Mammary epithelial cell (primary cell): ENCODE measurements around the gene CHRNA4.

ENCODE experiments used
- CTCF ChIP-seq, 2 donors: IDR thresholded peaks in 1 of 2; conservative IDR thresholded peaks in 1 of 2; 2 replicates each; pipeline ENCODE4 v1.5.1; 2011 to 2012; ENCODE audit warnings: inconsistent platforms in 2 of 2, low read length in 2 of 2, mild to moderate bottlenecking in 2 of 2, control low read depth in 1 of 2, low read depth in 1 of 2; ENCODE audit not compliant: insufficient read depth in 1 of 2; ENCODE audit errors: extremely low read depth in 1 of 2
- EZH2 ChIP-seq: IDR thresholded peaks from 2 replicates; pipeline ENCODE4 v1.6.1; 2012; ENCODE audit warnings: low read length, inconsistent platforms, borderline replicate concordance

- TF ChIP-seq CTCF (conservative IDR thresholded peaks at IDR 0.05 in 1 of 2, IDR thresholded peaks at IDR 0.05 in 1 of 2; ENCODE audit: extremely low read depth in 1 of 2, insufficient read depth in 1 of 2, low read depth in 1 of 2, low read length in 2 of 2) (no peak), EZH2 (no peak)
These were observed 9.1 kb downstream of the CHRNA4 start for GRCh38 chr20:63351811-63352591.
